RWPE2 (cell line): ENCODE results near the gene VWA3B.

Experiments
- ATAC-seq: fragments of 200-7000 bp; cut with Tn5 transposase; 3 replicates; pipeline ENCODE4 v1.9.1; 2021; ENCODE audit warnings: low read depth
- DNase-seq: peaks from one replicate; pipeline ENCODE4 v3.0.0-alpha.2; 2020; ENCODE audit warnings: low spot score
- H3K27ac ChIP-seq: fragments of 450-650 bp; 2 replicates; pipeline ENCODE4 v1.5.1; 2017; ENCODE audit warnings: mild to moderate bottlenecking; ENCODE audit not compliant: poor library complexity, severe bottlenecking
- H3K27me3 ChIP-seq: fragments of 250-450 bp; sonication (Bioruptor Pico); 2 replicates; pipeline ENCODE4 v1.5.1; 2021; ENCODE audit warnings: mild to moderate bottlenecking, moderate library complexity; ENCODE audit not compliant: insufficient read depth, poor library complexity, severe bottlenecking
- H3K36me3 ChIP-seq: fragments of 250-450 bp; sonication (Bioruptor Pico); 2 replicates; pipeline ENCODE4 v1.5.1; 2020; ENCODE audit warnings: low read depth, mild to moderate bottlenecking, moderate library complexity
- H3K4me1 ChIP-seq: fragments of 250-450 bp; sonication (Bioruptor Pico); 2 replicates; pipeline ENCODE4 v1.5.1; 2021; ENCODE audit warnings: mild to moderate bottlenecking, moderate library complexity; ENCODE audit not compliant: insufficient read depth, poor library complexity, severe bottlenecking
- H3K4me3 ChIP-seq: fragments of 250-450 bp; sonication (Bioruptor Pico); 2 replicates; pipeline ENCODE4 v1.5.1; 2021; ENCODE audit warnings: mild to moderate bottlenecking, moderate library complexity; ENCODE audit not compliant: severe bottlenecking
- H3K9me3 ChIP-seq: fragments of 250-450 bp; sonication (Bioruptor Pico); 2 replicates; pipeline ENCODE4 v1.5.1; 2021; ENCODE audit warnings: mild to moderate bottlenecking, moderate library complexity; ENCODE audit not compliant: severe bottlenecking
- CTCF ChIP-seq: fragments of 450-650 bp; IDR thresholded peaks from one replicate; pipeline ENCODE4 v1.5.1; 2017; ENCODE audit warnings: mild to moderate bottlenecking, moderate library complexity; ENCODE audit not compliant: poor library complexity, severe bottlenecking

Gene VWA3B

GRCh38 chr2:98121149-98121548 is 34.2 kb downstream of the VWA3B start:
- no peaks in the 10 kb centered on the region for H3K36me3 ChIP-seq
- no peak for TF ChIP-seq CTCF
- ATAC-seq (no peak), DNase-seq (no peak)
- no peaks in the 10 kb centered on the region for H3K9me3 ChIP-seq
- no peak overlapping the region for H3K4me3 ChIP-seq
- peaks cover 9% of the 10 kb centered on the region for H3K4me1 ChIP-seq
- H3K27ac ChIP-seq, result no peak overlapping the region
- H3K27me3 ChIP-seq, result no peaks in the 10 kb centered on the region

GRCh38 chr2:98122524-98122923 is 35.6 kb downstream of the VWA3B start:
- Histone ChIP-seq H3K9me3 (no peaks in the 10 kb centered on the region), H3K4me1 (peaks cover 9% of the 10 kb centered on the region), H3K36me3 (no peaks in the 10 kb centered on the region), H3K27me3 (no peaks in the 10 kb centered on the region), H3K27ac (no peak overlapping the region), H3K4me3 (no peak overlapping the region)
- ATAC-seq (no peak), DNase-seq (no peak)
- TF ChIP-seq CTCF, result no peak

- H3K27me3 ChIP-seq, result no peaks in the 10 kb centered on the region
- no peaks in the 10 kb centered on the region for H3K9me3 ChIP-seq
- TF ChIP-seq CTCF, result no peak
- H3K36me3 ChIP-seq, result no peaks in the 10 kb centered on the region
- DNase-seq (no peak), ATAC-seq (no peak)
- H3K4me3 ChIP-seq, result no peak overlapping the region
- peaks cover 14% of the 10 kb centered on the region for H3K4me1 ChIP-seq
- no peak overlapping the region for H3K27ac ChIP-seq
Measured at GRCh38 chr2:98123286-98123685, 36.3 kb downstream of the VWA3B start.

- no peaks in the 10 kb centered on the region for H3K27me3 ChIP-seq
- TF ChIP-seq CTCF, result no peak
- H3K27ac ChIP-seq, result no peak overlapping the region
- H3K4me3 ChIP-seq, result no peak overlapping the region
- DNase-seq, result no peak
- H3K36me3 ChIP-seq, result no peaks in the 10 kb centered on the region
- H3K9me3 ChIP-seq, result no peaks in the 10 kb centered on the region
- ATAC-seq, result no peak
- H3K4me1 ChIP-seq, result peaks cover 5% of the 10 kb centered on the region
Measured at GRCh38 chr2:98126061-98126460, 39.1 kb downstream of the VWA3B start.

GRCh38 chr2:98127229-98127989 is 40.4 kb downstream of the VWA3B start:
- Histone ChIP-seq H3K9me3 (no peaks in the 10 kb centered on the region), H3K36me3 (no peaks in the 10 kb centered on the region), H3K4me1 (peaks cover 5% of the 10 kb centered on the region), H3K4me3 (no peak overlapping the region), H3K27ac (no peak overlapping the region), H3K27me3 (no peaks in the 10 kb centered on the region)
- DNase-seq (peak; percentile 75), ATAC-seq (peak; percentile 98)
- no peak for TF ChIP-seq CTCF
